ENCODE data around the gene HACL1.

DNA sequence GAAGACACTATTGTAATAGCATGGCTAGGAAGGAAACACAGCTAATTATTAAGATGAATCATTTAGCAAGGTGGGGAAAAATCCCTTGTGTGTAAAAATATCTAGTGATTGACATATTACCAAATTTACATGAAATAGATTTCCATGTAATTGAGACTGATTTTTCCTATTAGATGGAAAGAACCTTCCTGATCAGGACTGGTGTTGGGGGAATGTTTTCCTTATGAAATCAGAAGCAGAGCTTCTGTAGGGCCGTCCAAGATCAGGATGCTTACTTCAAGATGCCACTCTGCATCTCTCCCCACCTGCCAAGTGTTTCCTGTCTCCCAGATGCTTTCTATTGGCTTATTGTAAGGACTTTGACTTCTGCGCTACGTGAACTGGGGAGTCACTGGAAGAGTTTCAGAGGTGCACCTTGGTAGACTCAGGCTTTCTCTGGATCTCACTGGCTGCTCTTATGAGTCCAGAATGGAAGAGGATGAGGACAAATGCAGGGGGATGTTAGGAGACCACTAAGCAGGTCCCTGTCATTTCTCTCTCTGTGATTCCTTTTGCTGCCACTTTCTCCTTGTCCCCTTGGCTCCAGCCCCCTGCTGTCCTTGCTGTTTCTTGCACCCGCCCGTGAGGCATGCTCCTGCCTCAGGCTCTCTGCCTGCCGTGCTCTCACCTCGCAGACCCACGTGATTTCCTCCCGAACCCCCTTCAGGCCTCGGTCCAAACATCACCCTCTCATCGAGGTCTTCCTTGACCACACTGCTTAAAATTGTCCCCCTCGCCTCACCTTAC, 30.2 kb upstream of the HACL1 start:
- TF ChIP-seq POLR2A (IDR thresholded peaks at IDR 0.05; ENCODE audit: low read depth) (no peak), EP300 (IDR thresholded peaks at IDR 0.05) (no peak)
- TF ChIP-seq, protein P1, sequence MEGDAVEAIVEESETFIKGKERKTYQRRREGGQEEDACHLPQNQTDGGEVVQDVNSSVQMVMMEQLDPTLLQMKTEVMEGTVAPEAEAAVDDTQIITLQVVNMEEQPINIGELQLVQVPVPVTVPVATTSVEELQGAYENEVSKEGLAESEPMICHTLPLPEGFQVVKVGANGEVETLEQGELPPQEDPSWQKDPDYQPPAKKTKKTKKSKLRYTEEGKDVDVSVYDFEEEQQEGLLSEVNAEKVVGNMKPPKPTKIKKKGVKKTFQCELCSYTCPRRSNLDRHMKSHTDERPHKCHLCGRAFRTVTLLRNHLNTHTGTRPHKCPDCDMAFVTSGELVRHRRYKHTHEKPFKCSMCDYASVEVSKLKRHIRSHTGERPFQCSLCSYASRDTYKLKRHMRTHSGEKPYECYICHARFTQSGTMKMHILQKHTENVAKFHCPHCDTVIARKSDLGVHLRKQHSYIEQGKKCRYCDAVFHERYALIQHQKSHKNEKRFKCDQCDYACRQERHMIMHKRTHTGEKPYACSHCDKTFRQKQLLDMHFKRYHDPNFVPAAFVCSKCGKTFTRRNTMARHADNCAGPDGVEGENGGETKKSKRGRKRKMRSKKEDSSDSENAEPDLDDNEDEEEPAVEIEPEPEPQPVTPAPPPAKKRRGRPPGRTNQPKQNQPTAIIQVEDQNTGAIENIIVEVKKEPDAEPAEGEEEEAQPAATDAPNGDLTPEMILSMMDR (IDR thresholded peaks at IDR 0.05): no peak
